ENCODE measurements around the gene ELP4.

The ELP4 gene

GRCh38 chr11:31808721-31809540, 299.4 kb downstream of the ELP4 start:
- no peak for DNase-seq (ENCODE audit: low read depth in 4 of 4, low spot score in 1 of 4)

- DNase-seq (ENCODE audit: low read depth in 4 of 4, low spot score in 1 of 4): no peak
Observed at GRCh38 chr11:31809541-31809856, 299.9 kb downstream of the ELP4 start.

- no peak for DNase-seq (ENCODE audit: low read depth in 4 of 4, low spot score in 1 of 4)
Observed at GRCh38 chr11:31809857-31810778, 300.6 kb downstream of the ELP4 start.

GRCh38 chr11:31810779-31811647, 301.4 kb downstream of the ELP4 start, which contains the start of gene PAX6:
Gene PAX6 (minus strand): TSS chr11:31811322. CDS start chr11:31806411, 4,911 bp downstream.
- no peak for DNase-seq (ENCODE audit: low read depth in 4 of 4, low spot score in 1 of 4)

GRCh38 chr11:31812383-31813381, 303.1 kb downstream of the ELP4 start:
- no peak for DNase-seq (ENCODE audit: low read depth in 4 of 4, low spot score in 1 of 4)

GRCh38 chr11:31813391-31814175, 304.0 kb downstream of the ELP4 start:
- no peak for DNase-seq (ENCODE audit: low read depth in 4 of 4, low spot score in 1 of 4)

- DNase-seq (ENCODE audit: low read depth in 4 of 4, low spot score in 1 of 4): no peak
Observed at GRCh38 chr11:31814176-31814868, 304.8 kb downstream of the ELP4 start.

- DNase-seq (ENCODE audit: low read depth in 4 of 4, low spot score in 1 of 4): no peak
Observed at GRCh38 chr11:31815711-31816467, 306.3 kb downstream of the ELP4 start.

GRCh38 chr11:31816468-31817053, 307.0 kb downstream of the ELP4 start:
- no peak for DNase-seq (ENCODE audit: low read depth in 4 of 4, low spot score in 1 of 4)

GRCh38 chr11:31817054-31817620, 307.6 kb downstream of the ELP4 start:
- no peak for DNase-seq (ENCODE audit: low read depth in 4 of 4, low spot score in 1 of 4)

- DNase-seq (ENCODE audit: low read depth in 4 of 4, low spot score in 1 of 4): no peak
Observed at GRCh38 chr11:31817621-31818424, 308.3 kb downstream of the ELP4 start.

- no peak for DNase-seq (ENCODE audit: low read depth in 4 of 4, low spot score in 1 of 4)
Observed at GRCh38 chr11:31818425-31818755, 308.8 kb downstream of the ELP4 start.

GRCh38 chr11:31818874-31819331, 309.3 kb downstream of the ELP4 start:
- no peak for DNase-seq (ENCODE audit: low read depth in 4 of 4, low spot score in 1 of 4)

GRCh38 chr11:31819621-31820437, 310.3 kb downstream of the ELP4 start:
- DNase-seq (ENCODE audit: low read depth in 4 of 4, low spot score in 1 of 4): no peak

GRCh38 chr11:31820438-31820818, 310.9 kb downstream of the ELP4 start:
- no peak for DNase-seq (ENCODE audit: low read depth in 4 of 4, low spot score in 1 of 4)

Data from stimulated activated CD4-positive, alpha-beta T cell treated with anti-CD3 and anti-CD28 coated beads, Interleukin-1b, Interleukin-23, amount 100 ng/mL, for 24 hours (primary cell).